ENCODE results near the gene UBE2J1.

GRCh38 chr6:89320012-89320559 lies 32.4 kb downstream of the UBE2J1 start:
- TF ChIP-seq POLR2AphosphoS5 (IDR thresholded peaks at IDR 0.05) (no peak), CTCF (IDR thresholded peaks at IDR 0.05) (no peak), EP300 (IDR thresholded peaks at IDR 0.05) (no peak), POLR2A (IDR thresholded peaks at IDR 0.05) (no peak)

Data from upper lobe of left lung (tissue), 4 donors.